SK-N-SH (cell line): Measurements from ENCODE around the gene OR3A2. TPM values are rescaled to one million over a fixed set of nuclear protein-coding genes. Genes with fewer than 3 reads are reported as not detected.

ENCODE experiments used
- CTCF ChIA-PET: fragments of 300-600, 350-600 bp; formaldehyde crosslinking; extraction: SDS; loops from one replicate; lab custom pipeline; 2021; lab: Yijun Ruan, JAX
- POLR2A ChIA-PET: fragments of 350-600 bp; sonication (Branson Sonifier 250); formaldehyde crosslinking; extraction: SDS; loops from one replicate; lab custom pipeline; 2020; ENCODE audit warnings: antibody characterized with exemption, inconsistent platforms; lab: Yijun Ruan, JAX
- DNase-seq: peaks from one replicate; pipeline ENCODE4 v3.0.0; 2012
- H2AFZ ChIP-seq: fragments of 200-600 bp; sonication (generic); 2 replicates; pipeline ENCODE4 v1.8.1; 2016; ENCODE audit warnings: antibody characterized with exemption, mild to moderate bottlenecking, low read depth
- H3F3A ChIP-seq: fragments of 200-600 bp; sonication (generic); replicated peaks from 2 replicates; pipeline ENCODE3; 2016; ENCODE audit warnings: antibody characterized with exemption, mild to moderate bottlenecking; ENCODE audit not compliant: insufficient read depth
- H3K27ac ChIP-seq, 2 experiments: fragments of 200-500 bp in 1 of 2; fragments of 200-600 bp in 1 of 2; sonication (Bioruptor generic) in 1 of 2; sonication (generic), shearing (Covaris generic) in 1 of 2; 2 replicates each; pipeline versions ENCODE4 v1.5.1 to v1.6.1; 2014 to 2016; ENCODE audit warnings: low read depth in 2 of 2, inconsistent platforms in 1 of 2, low read length in 1 of 2, mild to moderate bottlenecking in 1 of 2, mixed read lengths in 1 of 2
- H3K27me3 ChIP-seq: fragments of 200-600 bp; sonication (generic), shearing (Covaris generic); 2 replicates; pipeline ENCODE4 v1.6.1; 2016; ENCODE audit warnings: mixed run types; ENCODE audit not compliant: insufficient read depth
- H3K36me3 ChIP-seq, 2 experiments: fragments of 200-500 bp in 1 of 2; fragments of 200-600 bp in 1 of 2; sonication (Bioruptor generic) in 1 of 2; sonication (generic) in 1 of 2; replicated peaks in 1 of 2; 2 replicates each; pipeline versions ENCODE3 to v1.5.1; 2014 to 2016; ENCODE audit warnings: low read length in 1 of 2, mild to moderate bottlenecking in 1 of 2; ENCODE audit not compliant: insufficient read depth in 2 of 2, control insufficient read depth in 1 of 2
- H3K4me1 ChIP-seq, 2 experiments: fragments of 200-500 bp in 1 of 2; fragments of 200-600 bp in 1 of 2; sonication (Bioruptor generic) in 1 of 2; sonication (generic), shearing (Covaris generic) in 1 of 2; 2 replicates each; pipeline versions ENCODE4 v1.5.1 to v1.6.1; 2014 to 2016; ENCODE audit warnings: low read depth in 1 of 2, low read length in 1 of 2, mixed run types in 1 of 2; ENCODE audit not compliant: insufficient read depth in 2 of 2, control insufficient read depth in 1 of 2
- H3K4me2 ChIP-seq: fragments of 200-600 bp; sonication (generic), shearing (Covaris generic); 2 replicates; pipeline ENCODE4 v1.6.1; 2017; ENCODE audit warnings: mixed run types
- H3K4me3 ChIP-seq, 2 experiments: fragments of 200-500 bp in 1 of 2; fragments of 200-600 bp in 1 of 2; sonication (Bioruptor generic) in 1 of 2; sonication (generic), shearing (Covaris generic) in 1 of 2; 2 replicates each; pipeline versions ENCODE4 v1.5.1 to v1.8.1; 2014 to 2016; ENCODE audit warnings: low read depth in 2 of 2, inconsistent platforms in 1 of 2, low read length in 1 of 2, mild to moderate bottlenecking in 1 of 2, mixed read lengths in 1 of 2, moderate library complexity in 1 of 2
- H3K79me2 ChIP-seq: fragments of 200-600 bp; sonication (generic); 2 replicates; pipeline ENCODE4 v1.8.1; 2017; ENCODE audit warnings: mild to moderate bottlenecking; ENCODE audit not compliant: insufficient read depth
- H3K9ac ChIP-seq: fragments of 200-600 bp; sonication (generic); 2 replicates; pipeline ENCODE4 v1.6.1; 2017; ENCODE audit warnings: mixed run types
- H3K9me2 ChIP-seq: fragments of 200-600 bp; sonication (generic); 2 replicates; pipeline ENCODE4 v1.6.1; 2017; ENCODE audit warnings: mixed run types
- H3K9me3 ChIP-seq: fragments of 200-600 bp; sonication (generic); 2 replicates; pipeline ENCODE4 v1.6.1; 2017; ENCODE audit warnings: mixed run types, mild to moderate bottlenecking, moderate library complexity
- H4K20me1 ChIP-seq: fragments of 200-600 bp; sonication (generic); 2 replicates; pipeline ENCODE4 v1.6.1; 2017; ENCODE audit warnings: mild to moderate bottlenecking, mixed run types; ENCODE audit not compliant: insufficient read depth
- CHD2 ChIP-seq: fragments of 150-350 bp; IDR thresholded peaks from 2 replicates; pipeline ENCODE4 v1.6.1; 2018; ENCODE audit warnings: low read length; ENCODE audit not compliant: partially characterized antibody
- ELF1 ChIP-seq: IDR thresholded peaks from 2 replicates; pipeline ENCODE4 v1.4.0; 2012
- FOSL2 ChIP-seq: IDR thresholded peaks from 2 replicates; pipeline ENCODE4 v1.4.0; 2012; ENCODE audit warnings: low read depth, mild to moderate bottlenecking, moderate library complexity, borderline replicate concordance
- GATA2 ChIP-seq: sonication (generic); formaldehyde crosslinking; IDR thresholded peaks from 2 replicates; pipeline ENCODE4 v1.5.0; 2020; ENCODE audit warnings: mild to moderate bottlenecking, missing genetic modification reagents
- IRF3 ChIP-seq: fragments of 150-350 bp; IDR thresholded peaks from 2 replicates; pipeline ENCODE4 v1.6.1; 2016; ENCODE audit warnings: mild to moderate bottlenecking, low read depth, low read length
- MXI1 ChIP-seq: IDR thresholded peaks from 2 replicates; pipeline ENCODE4 v1.6.1; 2012; ENCODE audit warnings: mild to moderate bottlenecking, low read depth, low read length, improper control_type of control experiment
- POLR2AphosphoS5 ChIP-seq: IDR thresholded peaks from 2 replicates; pipeline ENCODE4 v1.6.1; 2012; ENCODE audit warnings: low read depth, low read length
- RAD21 ChIP-seq: IDR thresholded peaks from 2 replicates; pipeline ENCODE4 v1.6.1; 2012; ENCODE audit warnings: mild to moderate bottlenecking, low read length
- RFX5 ChIP-seq: IDR thresholded peaks from 2 replicates; pipeline ENCODE4 v1.6.1; 2012; ENCODE audit warnings: mild to moderate bottlenecking, improper control_type of control experiment, low read length
- SIN3A ChIP-seq: IDR thresholded peaks from 2 replicates; pipeline ENCODE4 v1.6.1; 2012; ENCODE audit warnings: low read depth, mild to moderate bottlenecking, low read length, moderate library complexity, borderline replicate concordance
- TCF12 ChIP-seq: IDR thresholded peaks from 2 replicates; pipeline ENCODE4 v1.4.0; 2012
- WGBS: methylation state at CpG from one replicate; pipeline ENCODE4 v1.1.6; 2017; ENCODE audit warnings: low lambda C conversion rate; 5-methylcytosine and 5-hydroxymethylcytosine counted together
- polyA plus RNA-seq, 3 experiments: library from polyadenylated mRNA; depleted of rRNA; stranded (reverse); fragments of >200 nt; gene quantifications; 2 replicates each; pipeline ENCODE4 v1.2.3, GENCODE V29; 2012
- TF ChIP-seq, protein P1 (sequence below): IDR thresholded peaks from 2 replicates; pipeline ENCODE4 v1.4.0; 2012; ENCODE audit warnings: low read depth
- TF ChIP-seq, protein P2 (sequence below): IDR thresholded peaks from 2 replicates; pipeline ENCODE4; 2012
- TF ChIP-seq, protein P3 (sequence below): IDR thresholded peaks from 2 replicates; pipeline ENCODE4 v1.6.1; 2012; ENCODE audit warnings: mild to moderate bottlenecking, low read depth, low read length, moderate library complexity

Gene OR3A2
- polyA plus RNA-seq, 1 of the 3 experiments (the other 2 are of a cell fraction): not detected

DNA sequence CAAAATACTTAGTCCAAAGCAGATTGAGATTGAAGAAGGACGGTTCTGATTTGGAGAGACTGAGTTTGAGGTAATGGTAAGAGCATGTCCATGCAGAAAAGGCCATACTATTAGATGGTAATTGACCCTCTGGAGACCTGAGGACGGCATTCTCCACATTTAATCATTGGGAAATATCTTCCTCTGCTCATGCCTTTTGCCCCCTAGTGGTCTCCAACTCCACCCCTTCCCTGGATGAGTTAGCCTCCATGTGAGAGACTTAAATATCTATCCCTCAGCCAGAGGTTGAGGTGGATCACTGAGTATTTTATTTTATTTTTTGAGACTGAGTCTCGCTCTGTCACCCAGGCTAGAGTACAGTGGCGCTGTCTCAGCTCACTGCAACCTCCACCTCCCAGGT is 77.5 kb downstream of the OR3A2 start:
- Histone ChIP-seq H3F3A (no peaks in the 10 kb centered on the region), H3K4me1 (no peaks in the 10 kb centered on the region), H3K79me2 (no peaks in the 10 kb centered on the region), H3K9ac (no peak overlapping the region), H4K20me1 (no peaks in the 10 kb centered on the region), H3K9me3 (no peaks in the 10 kb centered on the region), H3K4me2 (no peak overlapping the region), H2AFZ (no peak overlapping the region), H3K9me2 (no peaks in the 10 kb centered on the region), H3K27ac (no peak overlapping the region), H3K36me3 (no peaks in the 10 kb centered on the region), H3K27me3 (peaks cover 22% of the 10 kb centered on the region), H3K4me3 (no peak overlapping the region)
- DNase-seq: no peak
- WGBS: 1% methylated on average over 4 of the region's 4 CpGs
- ChIA-PET POLR2A (no interaction called here), CTCF (no interaction called here)
- TF ChIP-seq POLR2AphosphoS5 (no peak), RAD21 (no peak), IRF3 (no peak), MXI1 (no peak), GATA2 (CRISPR knock-in tag) (no peak), ELF1 (no peak), TCF12 (no peak), FOSL2 (no peak), SIN3A (no peak), RFX5 (no peak), CHD2 (no peak)
- TF ChIP-seq, protein P1, sequence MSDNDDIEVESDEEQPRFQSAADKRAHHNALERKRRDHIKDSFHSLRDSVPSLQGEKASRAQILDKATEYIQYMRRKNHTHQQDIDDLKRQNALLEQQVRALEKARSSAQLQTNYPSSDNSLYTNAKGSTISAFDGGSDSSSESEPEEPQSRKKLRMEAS: no peak
- TF ChIP-seq, protein P2, sequence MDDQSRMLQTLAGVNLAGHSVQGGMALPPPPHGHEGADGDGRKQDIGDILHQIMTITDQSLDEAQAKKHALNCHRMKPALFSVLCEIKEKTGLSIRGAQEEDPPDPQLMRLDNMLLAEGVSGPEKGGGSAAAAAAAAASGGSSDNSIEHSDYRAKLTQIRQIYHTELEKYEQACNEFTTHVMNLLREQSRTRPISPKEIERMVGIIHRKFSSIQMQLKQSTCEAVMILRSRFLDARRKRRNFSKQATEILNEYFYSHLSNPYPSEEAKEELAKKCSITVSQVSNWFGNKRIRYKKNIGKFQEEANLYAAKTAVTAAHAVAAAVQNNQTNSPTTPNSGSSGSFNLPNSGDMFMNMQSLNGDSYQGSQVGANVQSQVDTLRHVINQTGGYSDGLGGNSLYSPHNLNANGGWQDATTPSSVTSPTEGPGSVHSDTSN: no peak
- TF ChIP-seq, protein P3, sequence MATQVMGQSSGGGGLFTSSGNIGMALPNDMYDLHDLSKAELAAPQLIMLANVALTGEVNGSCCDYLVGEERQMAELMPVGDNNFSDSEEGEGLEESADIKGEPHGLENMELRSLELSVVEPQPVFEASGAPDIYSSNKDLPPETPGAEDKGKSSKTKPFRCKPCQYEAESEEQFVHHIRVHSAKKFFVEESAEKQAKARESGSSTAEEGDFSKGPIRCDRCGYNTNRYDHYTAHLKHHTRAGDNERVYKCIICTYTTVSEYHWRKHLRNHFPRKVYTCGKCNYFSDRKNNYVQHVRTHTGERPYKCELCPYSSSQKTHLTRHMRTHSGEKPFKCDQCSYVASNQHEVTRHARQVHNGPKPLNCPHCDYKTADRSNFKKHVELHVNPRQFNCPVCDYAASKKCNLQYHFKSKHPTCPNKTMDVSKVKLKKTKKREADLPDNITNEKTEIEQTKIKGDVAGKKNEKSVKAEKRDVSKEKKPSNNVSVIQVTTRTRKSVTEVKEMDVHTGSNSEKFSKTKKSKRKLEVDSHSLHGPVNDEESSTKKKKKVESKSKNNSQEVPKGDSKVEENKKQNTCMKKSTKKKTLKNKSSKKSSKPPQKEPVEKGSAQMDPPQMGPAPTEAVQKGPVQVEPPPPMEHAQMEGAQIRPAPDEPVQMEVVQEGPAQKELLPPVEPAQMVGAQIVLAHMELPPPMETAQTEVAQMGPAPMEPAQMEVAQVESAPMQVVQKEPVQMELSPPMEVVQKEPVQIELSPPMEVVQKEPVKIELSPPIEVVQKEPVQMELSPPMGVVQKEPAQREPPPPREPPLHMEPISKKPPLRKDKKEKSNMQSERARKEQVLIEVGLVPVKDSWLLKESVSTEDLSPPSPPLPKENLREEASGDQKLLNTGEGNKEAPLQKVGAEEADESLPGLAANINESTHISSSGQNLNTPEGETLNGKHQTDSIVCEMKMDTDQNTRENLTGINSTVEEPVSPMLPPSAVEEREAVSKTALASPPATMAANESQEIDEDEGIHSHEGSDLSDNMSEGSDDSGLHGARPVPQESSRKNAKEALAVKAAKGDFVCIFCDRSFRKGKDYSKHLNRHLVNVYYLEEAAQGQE: no peak
